IPS-NIHi7 (cell line): ENCODE measurements around the gene UAP1L1.
A peak's percentile ranks its signal among the peaks of the same experiment; 100 is the strongest.

Source experiments
- DNase-seq: peaks from one replicate; pipeline ENCODE4 v3.0.0; 2012; ENCODE audit warnings: mixed read lengths; ENCODE audit errors: extremely low spot score

The UAP1L1 gene

DNA sequence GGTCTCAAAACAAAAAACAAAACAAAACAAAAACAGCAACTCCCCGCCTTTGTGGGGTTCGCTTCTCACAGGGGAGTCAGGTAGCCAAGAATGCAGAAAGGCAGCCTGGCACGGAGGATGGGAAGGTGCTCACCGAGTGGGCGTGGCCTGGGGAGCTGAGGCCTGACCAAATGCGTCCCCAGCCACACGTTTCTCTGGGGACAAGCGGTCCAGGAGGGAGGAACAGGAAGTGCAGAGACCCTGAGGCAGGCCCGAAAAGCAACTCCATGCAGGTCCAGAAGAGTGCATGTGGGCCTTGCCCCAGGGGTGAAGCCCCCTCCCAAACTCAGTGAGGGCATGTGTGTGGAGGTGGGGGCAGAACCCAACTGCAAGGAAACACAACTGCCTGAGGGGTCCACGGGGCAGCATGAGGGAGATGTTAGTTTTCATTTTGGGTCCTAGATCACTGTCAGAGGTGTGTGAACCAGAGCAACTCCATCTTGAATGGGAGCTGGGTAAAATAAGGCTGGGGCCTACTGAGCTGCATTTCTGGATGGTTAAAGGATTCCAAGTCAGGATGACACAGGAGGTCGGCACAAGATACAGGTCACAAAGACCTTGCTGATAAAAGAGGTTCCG lies 2.6 kb upstream of the UAP1L1 start:
- no peak for DNase-seq

DNA sequence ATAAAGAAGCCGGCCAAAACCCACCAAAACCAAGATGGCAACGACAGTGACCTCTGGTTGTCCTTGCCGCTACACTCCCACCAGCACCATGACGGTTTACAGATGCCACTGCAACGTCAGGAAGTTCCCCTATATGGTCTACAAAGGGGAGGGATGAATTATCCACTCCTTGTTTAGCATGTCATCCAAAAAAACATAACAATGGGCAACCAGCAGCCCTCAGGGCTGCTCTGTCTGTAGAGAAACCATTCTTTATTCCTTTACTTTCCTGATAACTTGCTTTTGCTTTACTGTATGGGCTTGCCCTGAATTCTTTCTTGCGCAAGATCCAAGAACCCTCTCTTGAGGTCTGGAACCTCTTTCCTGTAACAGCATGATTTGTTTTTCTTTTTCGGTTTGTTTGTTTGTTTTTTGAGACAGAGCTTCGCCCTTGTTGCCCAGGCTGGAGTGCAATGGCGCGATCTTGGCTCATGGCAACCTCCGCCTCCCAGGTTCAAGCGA lies 2.0 kb upstream of the UAP1L1 start:
- DNase-seq, result no peak

DNA sequence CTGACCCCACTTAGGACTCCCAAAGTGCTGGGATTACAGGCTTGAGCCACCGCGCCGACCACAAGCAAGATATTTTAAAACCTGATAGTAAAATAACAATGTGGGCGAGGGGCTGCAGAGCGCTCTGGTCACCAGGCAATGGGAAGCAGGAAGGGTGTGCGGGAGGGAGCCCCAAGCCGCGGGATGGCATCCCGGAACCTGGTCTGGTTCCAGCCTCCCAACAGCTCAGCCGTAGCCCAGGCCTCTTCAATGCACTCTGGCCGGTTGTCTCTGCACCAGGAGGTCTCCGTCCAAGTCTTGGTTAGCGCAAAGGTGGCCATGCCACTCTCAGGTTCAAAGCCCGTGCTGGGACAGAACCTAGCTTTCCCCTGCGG lies 694 bp upstream of the UAP1L1 start:
- no peak for DNase-seq

DNA sequence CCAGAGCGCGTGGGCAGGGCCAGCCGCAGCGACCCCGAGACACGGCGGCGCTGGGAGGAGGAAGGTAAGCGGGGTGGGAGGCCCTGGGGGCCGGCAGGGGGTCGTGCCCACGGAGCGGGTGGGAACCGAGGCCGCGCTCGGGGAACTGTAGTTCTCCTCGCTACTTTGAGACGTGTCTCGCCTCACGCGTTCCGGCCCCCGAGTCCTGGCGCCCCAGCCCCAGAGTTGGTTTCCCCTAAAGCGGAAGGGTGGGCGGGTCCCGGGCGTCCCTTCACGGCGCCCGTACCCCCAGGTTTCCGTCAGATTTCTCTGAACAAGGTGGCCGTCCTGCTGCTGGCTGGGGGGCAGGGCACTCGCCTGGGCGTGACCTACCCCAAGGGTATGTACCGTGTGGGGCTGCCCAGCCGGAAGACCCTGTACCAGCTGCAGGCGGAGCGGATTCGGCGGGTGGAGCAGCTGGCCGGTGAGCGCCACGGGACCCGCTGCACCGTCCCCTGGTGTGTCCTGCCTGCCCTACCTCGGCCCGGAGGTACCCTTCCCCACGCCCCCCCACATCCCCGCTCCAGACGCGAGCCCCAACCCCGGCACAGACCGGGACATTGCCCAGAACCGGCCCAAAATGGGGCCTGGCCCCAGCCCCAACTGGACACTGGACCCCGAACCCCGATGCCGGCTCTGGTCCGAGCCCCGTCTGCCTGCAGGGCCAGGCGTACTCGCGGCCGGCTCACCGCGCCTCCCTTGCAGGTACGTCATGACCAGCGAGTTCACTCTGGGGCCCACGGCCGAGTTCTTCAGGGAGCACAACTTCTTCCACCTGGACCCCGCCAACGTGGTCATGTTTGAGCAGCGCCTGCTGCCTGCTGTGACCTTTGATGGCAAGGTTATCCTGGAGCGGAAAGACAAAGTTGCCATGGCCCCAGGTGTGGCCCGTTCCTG lies 709 bp downstream of the UAP1L1 start:
- no peak for DNase-seq

DNA sequence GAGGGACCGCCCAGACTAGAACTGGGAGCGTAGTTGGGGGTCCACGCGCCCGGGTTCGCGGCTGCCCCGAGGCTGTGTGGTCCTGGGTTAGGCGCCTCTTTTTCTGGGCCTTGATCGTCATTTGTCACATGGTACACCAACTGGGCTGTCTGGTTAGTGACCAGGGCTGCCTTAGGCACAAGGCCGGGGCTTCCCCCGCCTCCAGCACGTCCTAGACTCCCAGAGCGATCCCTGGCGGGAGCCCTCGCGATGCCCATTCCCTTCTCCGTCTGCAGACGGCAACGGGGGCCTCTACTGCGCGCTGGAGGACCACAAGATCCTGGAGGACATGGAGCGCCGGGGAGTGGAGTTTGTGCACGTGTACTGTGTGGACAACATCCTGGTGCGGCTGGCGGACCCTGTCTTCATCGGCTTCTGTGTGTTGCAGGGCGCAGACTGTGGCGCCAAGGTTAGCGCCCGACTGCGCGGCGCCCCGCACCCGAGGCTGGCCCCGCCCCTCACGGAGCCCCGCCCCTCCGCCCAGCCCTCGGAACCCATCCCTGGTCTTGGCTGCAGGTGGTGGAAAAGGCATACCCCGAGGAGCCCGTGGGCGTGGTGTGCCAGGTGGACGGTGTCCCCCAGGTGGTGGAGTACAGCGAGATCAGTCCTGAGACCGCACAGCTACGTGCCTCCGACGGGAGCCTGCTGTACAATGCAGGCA lies 1.5 kb downstream of the UAP1L1 start:
- DNase-seq, result peak; percentile 64

DNA sequence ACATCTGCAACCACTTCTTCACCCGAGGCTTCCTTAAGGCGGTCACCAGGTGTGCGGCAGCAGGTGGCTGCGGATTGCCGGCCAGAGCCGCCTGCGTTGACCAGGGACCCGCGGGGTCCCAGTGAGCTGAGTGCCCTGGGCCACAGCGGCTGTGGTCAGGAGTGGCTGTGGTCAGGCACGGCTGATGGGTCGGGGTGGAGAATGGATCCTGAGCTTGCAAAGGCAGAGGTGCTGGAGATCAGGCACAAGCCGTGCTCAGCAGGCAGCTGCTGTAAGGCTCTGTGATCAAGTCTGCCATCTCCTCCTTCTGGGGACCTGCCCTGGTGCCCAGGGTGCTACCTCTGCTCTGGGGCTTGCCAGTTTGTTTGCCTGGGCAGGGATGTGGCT lies 2.1 kb downstream of the UAP1L1 start:
- no peak for DNase-seq

DNA sequence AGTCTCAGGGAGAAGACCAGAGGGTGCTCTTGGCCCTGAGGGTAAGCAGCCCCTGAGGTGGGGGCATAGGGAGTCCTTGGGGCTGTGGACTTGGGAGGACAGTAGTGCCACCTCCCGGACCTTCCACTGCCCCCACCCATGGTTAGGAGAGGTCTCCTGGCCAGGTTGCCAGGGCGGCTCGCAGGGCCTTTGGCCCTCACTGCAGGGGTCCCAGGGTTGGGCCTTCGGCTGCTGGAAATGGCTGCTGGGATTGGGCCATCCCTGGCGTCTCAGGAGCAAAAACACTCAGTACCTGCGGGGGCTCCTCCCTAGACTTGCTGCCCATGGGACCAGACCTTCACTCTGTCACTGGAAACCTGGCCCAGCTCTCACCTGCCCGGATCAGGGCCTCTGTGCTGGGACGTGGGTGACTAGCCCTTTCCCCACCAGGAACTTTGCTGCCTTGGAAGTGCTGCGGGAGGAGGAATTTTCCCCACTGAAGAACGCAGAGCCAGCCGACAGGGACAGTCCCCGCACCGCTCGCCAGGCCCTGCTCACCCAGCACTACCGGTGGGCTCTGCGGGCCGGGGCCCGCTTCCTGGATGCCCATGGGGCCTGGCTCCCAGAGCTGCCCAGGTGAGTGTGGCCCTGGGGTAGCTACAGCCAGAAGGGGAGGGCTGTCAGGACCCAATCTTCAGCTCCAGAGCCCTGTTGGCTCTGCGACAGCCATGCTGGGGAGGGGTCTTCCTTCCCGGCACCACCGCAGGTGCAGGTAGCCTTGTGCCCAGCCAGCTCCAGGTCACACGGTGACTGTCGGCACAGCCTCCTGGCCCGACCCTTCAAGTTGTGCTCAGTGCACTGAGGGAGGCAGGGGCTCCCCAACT lies 3.2 kb downstream of the UAP1L1 start:
- DNase-seq, result no peak

DNA sequence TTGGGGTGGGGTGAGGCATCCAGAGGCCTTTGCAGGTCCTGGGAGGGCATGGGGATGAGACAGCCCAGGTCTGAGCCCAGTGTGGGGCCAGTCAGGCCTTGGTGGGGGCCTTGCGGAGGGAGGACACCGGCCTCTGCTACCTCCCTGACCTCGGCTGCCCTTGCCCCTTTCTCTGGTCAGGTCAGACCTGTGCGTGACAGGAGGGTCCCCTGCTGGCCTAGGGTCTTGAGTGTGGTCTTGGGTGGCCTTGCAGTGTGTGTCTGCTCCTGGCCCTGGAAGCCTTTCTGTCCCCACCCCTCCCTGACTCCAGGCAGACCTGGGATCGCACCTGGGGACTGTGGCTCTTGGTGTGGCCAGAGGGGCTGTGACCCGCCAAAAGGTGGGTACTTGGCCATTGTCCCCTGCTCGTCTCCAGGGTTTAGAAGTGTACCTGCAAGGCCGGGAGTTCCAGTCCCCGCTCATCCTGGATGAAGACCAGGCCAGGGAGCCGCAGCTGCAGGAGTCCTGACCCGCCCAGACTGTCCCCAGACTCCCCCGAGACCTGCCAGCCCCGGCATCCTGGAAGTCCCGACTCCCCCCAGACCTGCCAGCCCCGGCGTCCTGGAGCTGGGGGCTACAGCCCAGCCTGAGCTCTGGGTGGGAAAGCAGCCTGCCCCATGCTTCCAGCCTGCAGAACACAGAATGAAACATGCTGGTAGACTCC lies 5.1 kb downstream of the UAP1L1 start:
- no peak for DNase-seq

DNA sequence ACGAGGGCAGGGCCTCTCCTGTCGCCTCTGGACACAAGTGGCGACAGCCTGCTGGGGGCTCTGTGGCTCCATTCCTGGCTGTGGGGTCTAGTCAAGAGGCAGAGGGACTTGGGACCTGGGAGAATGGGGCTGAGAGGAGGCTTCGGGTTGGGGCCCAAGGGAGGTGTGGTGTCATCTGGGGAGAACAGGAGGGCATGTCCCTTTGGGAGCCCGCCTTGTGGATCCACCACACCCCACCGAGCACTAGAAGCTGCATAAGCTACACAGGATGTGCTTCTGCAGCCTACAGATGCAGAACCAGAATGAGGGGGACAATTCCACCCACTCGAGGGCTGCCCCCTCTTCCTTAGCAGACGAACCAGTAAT lies 5.6 kb downstream of the UAP1L1 start:
- no peak for DNase-seq

DNA sequence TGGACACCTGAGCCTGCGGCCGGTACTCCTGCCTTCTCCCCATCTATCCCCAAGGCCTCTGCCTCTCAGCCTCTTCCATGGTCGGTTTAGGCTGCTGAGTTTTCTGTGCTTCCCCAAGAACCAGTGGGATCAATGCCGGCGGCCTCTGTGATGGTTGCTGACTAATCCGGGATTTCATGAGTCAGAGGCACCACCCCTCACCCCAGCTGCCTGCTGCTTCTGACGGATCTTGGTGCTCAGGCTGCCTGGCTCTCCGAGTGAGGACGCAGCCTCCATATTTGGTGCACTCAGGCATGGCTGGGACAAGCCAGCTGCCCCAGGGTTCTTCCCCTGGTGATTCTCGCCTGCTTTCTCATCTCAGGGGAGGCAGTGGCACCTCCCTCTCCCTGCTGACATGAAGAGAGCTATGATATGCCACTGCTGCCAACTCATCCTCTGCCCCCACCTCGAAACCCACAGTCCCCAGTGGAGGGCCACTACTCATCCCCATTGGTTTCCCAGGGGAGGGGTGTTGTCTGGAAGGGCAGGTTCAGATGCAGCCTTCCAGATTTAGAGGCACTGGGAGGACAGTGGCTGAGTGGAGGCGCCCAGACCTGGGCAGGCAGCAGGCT lies 6.2 kb downstream of the UAP1L1 start:
- DNase-seq, result no peak

DNA sequence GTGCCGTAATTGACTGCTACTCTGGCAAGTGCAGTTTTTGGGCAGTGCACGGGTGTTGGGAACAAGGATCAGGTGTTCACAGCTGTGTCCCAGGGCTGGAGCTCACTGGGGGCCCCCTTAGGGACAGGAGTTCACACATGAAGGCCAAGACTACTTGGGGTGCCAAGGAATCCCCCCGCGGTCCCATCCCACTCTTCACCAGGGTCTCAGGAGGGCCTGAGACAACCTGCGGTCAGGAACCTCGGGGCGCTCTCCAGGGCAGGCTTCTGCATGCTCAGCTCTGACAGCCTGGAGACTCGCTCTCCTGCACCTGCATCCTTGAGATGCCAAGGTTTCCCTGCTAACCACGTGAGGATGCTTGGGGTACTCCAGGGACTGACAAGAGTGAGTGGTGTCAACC lies 7.2 kb downstream of the UAP1L1 start:
- DNase-seq, result no peak

DNA sequence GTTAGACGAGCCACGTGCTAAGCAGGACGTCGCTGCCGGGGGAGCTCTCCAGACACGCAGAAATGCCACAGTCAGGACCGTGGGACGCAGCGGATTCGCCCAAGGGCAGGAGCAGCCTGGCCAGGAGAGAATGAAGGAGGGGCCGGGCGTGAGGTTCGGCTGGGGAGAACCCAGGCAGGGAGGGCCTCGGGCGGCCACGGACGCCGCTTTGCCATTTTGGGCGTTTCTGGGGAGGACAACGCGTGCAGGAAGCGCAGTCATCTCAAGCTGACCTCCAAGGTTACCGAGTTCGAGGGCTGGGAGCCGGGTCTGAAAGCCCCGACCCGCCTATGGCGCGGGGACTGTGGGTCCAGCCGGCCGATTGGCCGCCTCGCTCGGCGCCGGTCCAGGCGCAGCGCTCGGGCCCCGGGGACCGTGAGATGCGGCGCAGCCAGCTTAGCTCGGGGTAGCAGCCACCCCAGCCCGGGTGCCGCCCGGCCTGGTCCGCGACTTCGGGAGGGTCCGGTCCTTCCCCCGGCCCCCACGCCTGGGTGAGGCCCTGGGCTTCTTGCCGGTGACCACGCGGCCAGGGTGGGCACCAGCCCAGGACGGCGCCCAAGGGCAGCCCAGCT lies 8.7 kb downstream of the UAP1L1 start:
- DNase-seq, result no peak

DNA sequence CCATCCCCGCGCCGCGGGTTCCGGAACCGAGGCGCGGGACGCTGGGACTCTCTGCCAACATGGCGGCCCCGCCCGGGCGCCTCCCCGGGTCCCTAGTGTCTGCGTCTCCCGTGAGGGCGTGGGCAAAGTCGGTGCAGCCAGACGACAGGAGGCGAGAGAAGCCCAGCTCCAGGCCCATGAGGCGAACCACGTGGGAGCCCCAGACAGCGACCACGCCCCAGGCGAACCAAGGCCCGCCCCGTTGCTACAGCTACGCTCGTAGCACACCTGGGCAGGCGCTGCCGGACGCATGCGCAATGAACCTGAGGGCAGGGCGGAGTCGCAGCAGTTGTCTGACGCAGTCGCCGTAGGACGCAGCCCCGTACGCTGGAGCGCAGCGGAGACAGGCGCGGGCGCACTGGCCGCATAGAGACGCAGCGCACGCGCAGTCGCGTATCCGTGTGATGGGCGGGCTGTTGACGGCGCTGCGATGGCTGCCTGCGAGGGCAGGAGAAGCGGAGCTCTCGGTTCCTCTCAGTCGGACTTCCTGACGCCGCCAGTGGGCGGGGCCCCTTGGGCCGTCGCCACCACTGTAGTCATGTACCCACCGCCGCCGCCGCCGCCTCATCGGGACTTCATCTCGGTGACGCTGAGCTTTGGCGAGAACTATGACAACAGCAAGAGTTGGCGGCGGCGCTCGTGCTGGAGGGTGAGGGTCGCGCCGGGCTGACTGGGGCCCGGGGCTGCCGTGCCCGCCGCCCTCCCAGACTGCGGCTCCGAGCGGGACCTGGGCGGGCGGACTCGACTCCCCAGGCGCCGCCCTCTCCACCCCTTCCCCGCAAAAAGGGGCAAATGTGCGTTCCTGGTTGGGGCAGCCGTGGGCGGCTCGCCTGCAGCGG lies 9.5 kb downstream of the UAP1L1 start, which contains the start of gene MAN1B1:
Gene MAN1B1, plus strand, starts transcription at position 455 of the 878 bp plus-strand sequence. Its CDS starts 15 bp downstream, at position 470.
- peak; percentile 99 for DNase-seq

DNA sequence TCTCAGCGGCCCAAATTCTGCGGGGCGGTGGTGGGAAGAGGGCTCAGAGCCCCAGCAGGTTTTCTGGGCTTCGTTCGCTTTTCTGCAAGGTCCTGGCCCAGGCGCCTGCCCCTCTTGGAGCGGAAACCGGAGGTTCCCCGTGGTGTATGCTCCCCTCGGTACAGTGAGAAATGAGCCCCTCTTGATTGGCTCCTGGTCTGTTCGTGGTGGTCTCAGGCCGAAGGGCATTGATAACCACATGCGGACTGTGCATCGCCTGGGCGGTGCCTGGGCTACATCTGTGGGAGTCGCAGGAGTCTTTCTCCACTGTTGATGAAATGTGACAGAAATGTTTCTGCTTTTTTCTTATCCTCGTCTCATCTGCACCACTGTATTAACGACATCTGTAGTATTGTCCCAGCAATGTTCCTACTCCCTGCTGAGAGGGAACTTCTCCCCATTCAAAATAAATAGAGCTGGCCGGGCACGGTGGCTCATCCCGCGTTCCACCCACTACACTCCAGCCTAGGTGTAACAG lies 10.2 kb downstream of the UAP1L1 start:
- no peak for DNase-seq

DNA sequence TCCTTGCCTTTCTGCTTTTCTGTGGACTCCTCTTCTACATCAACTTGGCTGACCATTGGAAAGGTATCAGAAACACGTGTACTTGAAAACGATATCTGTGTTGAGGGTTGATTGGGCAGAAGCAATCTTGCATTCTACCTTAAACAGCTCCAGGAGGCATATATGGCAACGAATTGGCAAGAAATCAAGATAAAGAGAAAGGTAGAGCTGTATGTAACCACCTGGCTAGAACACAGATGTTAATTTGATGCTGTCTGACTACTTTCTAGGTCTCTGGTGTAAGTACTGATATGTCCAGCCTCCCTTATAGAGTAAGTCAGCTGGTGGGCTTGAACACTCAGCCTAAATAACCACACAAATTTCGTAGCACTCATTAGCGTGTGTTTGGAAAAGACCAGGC lies 10.8 kb downstream of the UAP1L1 start:
- DNase-seq, result no peak

DNA sequence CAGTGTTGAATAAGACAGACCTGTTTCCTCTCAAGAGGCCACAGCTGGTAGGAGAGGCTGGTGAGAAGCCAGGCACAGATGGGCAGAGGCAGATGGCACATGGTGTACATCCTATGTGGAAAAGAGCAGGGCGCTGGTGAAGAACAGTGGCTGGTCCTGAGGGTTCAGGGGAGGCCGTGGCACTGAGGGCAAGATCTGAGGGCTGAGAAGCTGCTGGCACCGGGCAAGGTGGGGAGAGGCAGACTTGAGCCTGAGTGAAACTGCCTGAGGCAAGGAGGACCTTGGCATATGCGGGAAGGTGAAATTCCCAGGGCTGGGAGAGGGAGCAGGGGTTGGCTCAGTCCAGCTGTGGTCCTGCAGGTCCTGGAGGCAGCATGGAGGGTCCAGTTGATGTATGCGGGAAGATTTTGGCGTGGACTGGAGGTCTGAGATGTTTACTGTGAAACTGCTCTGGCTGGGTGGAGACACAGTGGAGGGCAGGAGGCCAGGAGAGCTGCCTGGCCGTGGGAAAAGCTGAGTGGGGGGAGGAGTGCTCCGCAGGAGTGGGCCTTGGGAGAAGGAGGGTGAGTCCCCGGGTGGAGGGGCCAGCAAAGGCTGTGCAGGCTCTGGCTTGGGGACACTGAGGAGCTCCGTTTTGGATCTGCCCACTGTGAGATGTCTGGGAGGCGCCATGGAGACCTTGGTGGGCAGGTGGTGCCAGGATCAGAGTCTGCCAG lies 12.1 kb downstream of the UAP1L1 start:
- no peak for DNase-seq

DNA sequence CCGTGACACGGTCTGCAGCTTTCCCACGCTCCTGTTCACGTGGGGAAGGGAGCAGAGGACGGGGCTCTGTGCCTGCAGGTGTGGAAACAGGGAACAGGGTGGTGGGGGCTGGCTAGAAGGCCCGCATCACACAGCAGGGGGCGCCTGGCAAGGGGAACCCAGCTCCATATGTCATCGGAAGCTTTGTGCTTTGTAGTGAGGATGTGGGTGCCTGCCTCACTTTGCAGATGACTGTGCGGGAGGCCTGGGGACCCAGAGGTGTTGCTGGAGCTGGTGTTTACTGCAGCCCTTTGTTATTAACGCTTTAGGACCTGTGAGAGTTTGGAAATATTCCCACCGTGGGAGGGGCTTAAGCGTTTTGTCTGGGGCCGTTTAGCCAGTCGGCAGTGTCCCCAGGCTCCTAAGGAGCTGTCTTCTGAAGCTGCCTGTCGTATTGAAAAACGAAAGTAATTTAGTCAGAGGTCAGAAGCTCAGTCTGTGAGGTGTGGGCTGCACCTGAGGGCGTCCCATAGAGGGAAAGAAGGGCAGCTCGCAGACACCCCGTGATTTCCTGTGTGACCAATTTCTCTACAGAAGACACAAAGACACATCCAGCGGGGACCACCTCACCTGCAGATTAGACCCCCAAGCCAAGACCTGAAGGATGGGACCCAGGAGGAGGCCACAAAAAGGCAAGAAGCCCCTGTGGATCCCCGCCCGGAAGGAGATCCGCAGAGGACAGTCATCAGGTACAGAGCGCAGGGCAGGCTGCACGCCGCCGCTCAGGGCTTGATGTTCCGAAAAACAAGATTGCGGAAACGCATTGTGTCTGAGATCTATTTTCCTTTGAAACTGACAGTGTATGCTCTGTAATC lies 18.6 kb downstream of the UAP1L1 start:
- no peak for DNase-seq
